Heart left ventricle (tissue), 13 donors: ENCODE measurements around the gene MBP.

Source experiments
- POLR2A ChIP-seq, 2 donors: fragments of 450-650 bp; IDR thresholded peaks; one replicate each; pipeline ENCODE4 v1.6.1; 2017; ENCODE audit warnings: antibody characterized with exemption in 2 of 2, mild to moderate bottlenecking in 2 of 2, moderate library complexity in 2 of 2
- TF ChIP-seq, protein P1 (sequence below), 12 donors: fragments of 200-600 bp; sonication (generic) in 4 of 12; IDR thresholded peaks; one replicate each; pipeline versions ENCODE4 v1.5.0 to v1.8.0; 2018 to 2022; ENCODE audit warnings: antibody characterized with exemption in 12 of 12, mild to moderate bottlenecking in 5 of 12
- donor health status: ischemic (EF 13 %, LVEDD 7.1; RV severe dilation, severe dysfunction).
- donor health status: DM: no; HTN: yes; CAD: no.
- donor health status: DM: no; HTN: no; CAD: no.
- donor health status: ischemic (EF 25% LVEDD 6.9; RV normal size, moderate dysfunction).
- donor health status: ischemic (EF 25% LVEDD 5.7; RV mildly dilated, moderate dysfunction).
- donor health status: ischemic (EF 35%, LVEDD 5.7; RV mildly dilated, moderate dysfunction).
- donor health status: nonischemic (EF 11% LVEDD 7.7; RV severe dilation, severe dysfunction).
- donor health status: DM: yes; HTN: yes; CAD: no.
- donor health status: PGD.
- donor health status: ischemic (EF 29% LVEDD 5.4; RV normal size, mild dysfunction).
- donor health status: nonischemic (EF 23%, LVEDD 6.1; RV moderate dilation, normal function).

DNA sequence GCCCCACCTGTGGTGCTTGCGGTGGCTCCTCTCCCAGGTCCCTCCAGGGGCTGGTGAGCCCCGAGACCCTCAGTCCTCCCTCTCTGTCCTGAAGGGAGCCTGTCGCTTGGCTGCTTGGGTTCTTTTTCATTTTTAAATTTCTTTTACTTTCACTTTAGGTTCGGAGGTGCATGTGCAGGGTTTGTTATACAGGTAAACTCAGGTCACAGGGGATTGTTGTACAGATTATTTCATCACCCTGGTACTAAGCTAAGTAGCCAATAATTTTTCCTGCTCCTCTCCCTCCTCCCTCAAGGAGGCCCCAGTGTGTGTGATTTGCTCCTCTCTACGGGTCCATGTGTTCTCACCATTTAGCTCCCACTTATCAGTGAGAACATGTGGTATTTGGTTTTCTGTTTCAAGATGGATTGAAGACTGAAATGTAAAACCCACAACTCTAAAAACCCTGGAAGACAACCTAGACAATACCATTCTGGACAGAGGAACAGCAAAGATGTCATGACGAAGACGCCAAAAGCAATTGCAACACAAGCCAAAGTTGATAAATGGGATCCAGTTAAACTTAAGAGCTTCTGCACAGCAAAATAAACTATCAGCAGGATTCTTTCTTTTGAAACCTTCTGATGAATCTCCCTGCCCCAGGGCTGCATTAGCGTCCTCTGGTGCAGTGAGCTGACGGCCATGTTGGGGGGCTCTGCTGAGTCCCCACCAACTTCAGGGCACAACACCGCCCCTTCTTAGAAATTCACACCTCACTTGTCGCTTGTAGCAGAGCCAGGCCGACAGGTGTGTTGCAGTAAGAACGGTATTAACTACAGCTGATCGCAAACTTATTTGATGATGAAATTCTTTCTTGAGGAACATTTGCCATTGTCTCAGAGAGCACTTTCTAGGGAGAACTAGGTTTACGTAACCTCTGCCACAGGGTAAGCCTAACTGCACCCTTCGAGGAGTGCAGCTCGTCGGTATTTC, 174.9 kb downstream of the MBP start:
- TF ChIP-seq, protein P1, sequence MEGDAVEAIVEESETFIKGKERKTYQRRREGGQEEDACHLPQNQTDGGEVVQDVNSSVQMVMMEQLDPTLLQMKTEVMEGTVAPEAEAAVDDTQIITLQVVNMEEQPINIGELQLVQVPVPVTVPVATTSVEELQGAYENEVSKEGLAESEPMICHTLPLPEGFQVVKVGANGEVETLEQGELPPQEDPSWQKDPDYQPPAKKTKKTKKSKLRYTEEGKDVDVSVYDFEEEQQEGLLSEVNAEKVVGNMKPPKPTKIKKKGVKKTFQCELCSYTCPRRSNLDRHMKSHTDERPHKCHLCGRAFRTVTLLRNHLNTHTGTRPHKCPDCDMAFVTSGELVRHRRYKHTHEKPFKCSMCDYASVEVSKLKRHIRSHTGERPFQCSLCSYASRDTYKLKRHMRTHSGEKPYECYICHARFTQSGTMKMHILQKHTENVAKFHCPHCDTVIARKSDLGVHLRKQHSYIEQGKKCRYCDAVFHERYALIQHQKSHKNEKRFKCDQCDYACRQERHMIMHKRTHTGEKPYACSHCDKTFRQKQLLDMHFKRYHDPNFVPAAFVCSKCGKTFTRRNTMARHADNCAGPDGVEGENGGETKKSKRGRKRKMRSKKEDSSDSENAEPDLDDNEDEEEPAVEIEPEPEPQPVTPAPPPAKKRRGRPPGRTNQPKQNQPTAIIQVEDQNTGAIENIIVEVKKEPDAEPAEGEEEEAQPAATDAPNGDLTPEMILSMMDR (IDR thresholded peaks at IDR 0.05): no peak
- no peak for TF ChIP-seq POLR2A (IDR thresholded peaks at IDR 0.05)
